NCI-H1436 (cell line): ENCODE results near the gene TMPRSS9.

Experiments used
- DNase-seq: peaks from one replicate; lab custom pipeline; 2025; lab: John Stamatoyannopoulos, UW

TMPRSS9 gene

GRCh38 chr19:2329501-2329916 lies 30.6 kb upstream of the TMPRSS9 start:
- no peak for DNase-seq

- DNase-seq: no peak
Measured at GRCh38 chr19:2330255-2330631, 29.8 kb upstream of the TMPRSS9 start.

GRCh38 chr19:2330632-2331284 lies 29.3 kb upstream of the TMPRSS9 start:
- peak; percentile 66 for DNase-seq

GRCh38 chr19:2331601-2332246 lies 28.3 kb upstream of the TMPRSS9 start:
- no peak for DNase-seq

- peak; percentile 82 for DNase-seq
Measured at GRCh38 chr19:2332341-2333026, 27.6 kb upstream of the TMPRSS9 start.

GRCh38 chr19:2333027-2333806 lies 26.8 kb upstream of the TMPRSS9 start:
- peak; percentile 85 for DNase-seq

GRCh38 chr19:2333807-2334211 lies 26.3 kb upstream of the TMPRSS9 start:
- DNase-seq: no peak

- DNase-seq: no peak
Measured at GRCh38 chr19:2334426-2334825, 25.6 kb upstream of the TMPRSS9 start.

- DNase-seq: no peak
Measured at GRCh38 chr19:2334986-2335846, 24.8 kb upstream of the TMPRSS9 start.

GRCh38 chr19:2335848-2336247 lies 24.2 kb upstream of the TMPRSS9 start:
- DNase-seq: no peak

- DNase-seq: no peak
Measured at GRCh38 chr19:2336528-2337328, 23.3 kb upstream of the TMPRSS9 start.

GRCh38 chr19:2337329-2337707 lies 22.7 kb upstream of the TMPRSS9 start:
- no peak for DNase-seq

GRCh38 chr19:2338055-2338615 lies 21.9 kb upstream of the TMPRSS9 start:
- DNase-seq: no peak

GRCh38 chr19:2338751-2339643 lies 21.1 kb upstream of the TMPRSS9 start:
- no peak for DNase-seq

GRCh38 chr19:2339644-2340310 lies 20.3 kb upstream of the TMPRSS9 start:
- no peak for DNase-seq

- no peak for DNase-seq
Measured at GRCh38 chr19:2340496-2341243, 19.4 kb upstream of the TMPRSS9 start.

- DNase-seq: no peak
Measured at GRCh38 chr19:2341244-2341751, 18.8 kb upstream of the TMPRSS9 start.

GRCh38 chr19:2341982-2342381 lies 18.1 kb upstream of the TMPRSS9 start:
- no peak for DNase-seq
